OCI-LY7 (cell line): ENCODE results near the gene VTI1A. TPM values are rescaled to one million over a fixed set of nuclear protein-coding genes. Genes with fewer than 3 reads are reported as not detected.

Source experiments
- BruUV-seq: library from RNA; stranded (reverse); fragments of 400-500 nt; replicated peaks from 2 replicates; lab custom pipeline; 2021; lab: Mats Ljungman, UMichigan
- CTCF ChIA-PET: fragments of 300-600 bp; sonication (Branson Sonifier 250); formaldehyde crosslinking; loops from one replicate; lab custom pipeline; 2022; ENCODE audit warnings: antibody characterized with exemption; ENCODE audit not compliant: unreplicated experiment; lab: Charles Lee
- POLR2A ChIA-PET: fragments of 300-600 bp; sonication (Branson Sonifier 250); formaldehyde crosslinking; loops from one replicate; lab custom pipeline; 2022; ENCODE audit warnings: antibody characterized with exemption; lab: Charles Lee
- DNase-seq: peaks from one replicate; pipeline ENCODE4 v3.0.0-alpha.2; 2015; ENCODE audit warnings: low spot score
- H2AFZ ChIP-seq: fragments of 200-600 bp; sonication (generic), shearing (Covaris generic); 2 replicates; pipeline ENCODE4 v1.6.1; 2014; ENCODE audit warnings: mild to moderate bottlenecking, antibody characterized with exemption, low read length, moderate library complexity
- H3K27ac ChIP-seq: fragments of 200-600 bp; sonication (generic); 2 replicates; pipeline ENCODE4 v1.5.1; 2014; ENCODE audit warnings: mixed run types, low read depth, mild to moderate bottlenecking, moderate library complexity, low read length, inconsistent platforms; ENCODE audit not compliant: poor library complexity, severe bottlenecking
- H3K36me3 ChIP-seq: fragments of 200-600 bp; sonication (generic); 2 replicates; pipeline ENCODE4 v1.6.1; 2014; ENCODE audit warnings: mild to moderate bottlenecking, antibody characterized with exemption, low read length, moderate library complexity, mixed read lengths; ENCODE audit not compliant: insufficient read depth
- H3K4me1 ChIP-seq: fragments of 200-600 bp; sonication (generic); 2 replicates; pipeline ENCODE4 v1.5.1; 2014; ENCODE audit warnings: mild to moderate bottlenecking, low read length; ENCODE audit not compliant: insufficient read depth, poor library complexity, severe bottlenecking
- H3K4me2 ChIP-seq: fragments of 200-600 bp; sonication (generic); 2 replicates; pipeline ENCODE4 v1.6.1; 2014; ENCODE audit warnings: mild to moderate bottlenecking, low read length
- H3K4me3 ChIP-seq: fragments of 200-600 bp; sonication (generic); 2 replicates; pipeline ENCODE4 v1.5.1; 2014; ENCODE audit warnings: mild to moderate bottlenecking, low read depth, low read length; ENCODE audit not compliant: poor library complexity, severe bottlenecking
- H3K79me2 ChIP-seq: fragments of 200-600 bp; sonication (generic); 2 replicates; pipeline ENCODE4 v1.6.1; 2016; ENCODE audit warnings: low read depth, mild to moderate bottlenecking, low read length, moderate library complexity, mixed read lengths; ENCODE audit not compliant: insufficient read depth
- H3K9me2 ChIP-seq: fragments of 200-600 bp; sonication (generic); 2 replicates; pipeline ENCODE4 v1.6.1; 2016; ENCODE audit warnings: mild to moderate bottlenecking, low read length, mixed read lengths; ENCODE audit not compliant: insufficient read depth
- H3K9me3 ChIP-seq: fragments of 200-600 bp; sonication (generic); 2 replicates; pipeline ENCODE4 v1.6.1; 2014; ENCODE audit warnings: mild to moderate bottlenecking, mixed run types, low read length, mixed read lengths
- H4K20me1 ChIP-seq: fragments of 200-600 bp; sonication (generic); 2 replicates; pipeline ENCODE4 v1.6.1; 2014; ENCODE audit warnings: mild to moderate bottlenecking, antibody characterized with exemption, low read length, moderate library complexity, mixed read lengths; ENCODE audit not compliant: insufficient read depth
- EZH2phosphoT487 ChIP-seq: fragments of 200-600 bp; sonication (generic); IDR thresholded peaks from 2 replicates; pipeline ENCODE4 v1.6.1; 2018; ENCODE audit warnings: low read depth, borderline replicate concordance, mild to moderate bottlenecking, mixed run types, antibody characterized with exemption, low read length, moderate library complexity, mixed read lengths
- intact Hi-C: fragments of 100-400 bp; cut with micrococcal nuclease; formaldehyde crosslinking; loops from one replicate; pipeline ENCODE4 v1.10.0; 2022; ENCODE audit not compliant: unreplicated experiment
- total RNA-seq, 2 experiments: library from RNA; depleted of rRNA in 1 of 2; stranded (reverse); fragments of >200 nt in 1 of 2; shearing (Covaris generic) in 1 of 2; gene quantifications; 2 replicates each; pipeline ENCODE4 v1.2.3, GENCODE V29; 2014 to 2022
- TF ChIP-seq, protein P1 (sequence below): fragments of 200-600 bp; sonication (generic); conservative IDR thresholded peaks from 2 replicates; pipeline ENCODE4 v1.5.1; 2014; ENCODE audit warnings: mild to moderate bottlenecking, antibody characterized with exemption, low read length, moderate library complexity, mixed read lengths

Gene VTI1A
- total RNA-seq, 2 experiments from 2014 or later: 39.4 to 45.2 TPM

DNA sequence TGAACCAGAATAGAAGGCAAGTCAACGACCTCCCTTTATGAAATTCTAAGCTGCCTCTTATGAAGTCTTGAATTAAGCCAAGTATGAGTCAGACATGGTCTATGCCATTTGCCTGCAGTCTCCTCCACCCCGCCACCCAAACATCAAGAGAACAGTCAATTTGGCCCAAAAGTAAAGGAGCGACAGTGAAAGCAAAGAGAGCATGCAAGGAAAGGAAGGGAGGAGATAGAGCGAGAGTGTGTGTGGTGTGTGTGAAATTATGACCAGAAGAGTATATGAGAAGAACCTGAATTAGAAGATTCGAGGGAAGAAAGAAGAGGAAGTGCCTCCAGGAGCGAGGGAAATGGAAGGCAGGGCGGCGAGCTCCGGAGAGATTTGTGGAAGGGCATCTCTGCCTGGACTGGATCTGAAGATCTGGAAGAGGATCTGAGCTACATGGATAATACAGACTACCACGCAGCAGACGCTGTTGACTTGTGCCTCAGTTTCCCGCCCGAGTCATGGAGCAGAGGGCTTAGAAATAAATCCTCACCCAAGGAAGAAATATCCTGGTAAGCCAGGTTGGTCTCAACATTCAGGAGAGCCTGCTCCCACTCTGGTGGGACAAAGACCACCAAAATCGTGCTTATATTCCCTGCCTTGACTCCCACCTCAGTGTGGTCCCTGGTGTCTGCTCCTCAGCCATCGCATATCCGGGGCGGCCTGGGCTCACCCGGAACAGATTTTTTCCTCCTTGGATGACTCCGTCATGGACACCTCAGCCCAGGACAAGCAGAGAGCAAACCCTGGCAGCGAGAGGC, 760 bp upstream of the VTI1A start:
- no peaks in the 10 kb centered on the region for H3K9me3 ChIP-seq
- H3K79me2 ChIP-seq: peaks cover 68% of the 10 kb centered on the region
- intact Hi-C loops: loop anchor here (2.0 to 5.0 kb wide), 2 partner anchors 69 to 264 kb away; partner anchors contain the start of gene GPAM
- BruUV-seq: no TSS peak
- CTCF ChIA-PET: interaction anchor here (1.1 kb wide), 1 partner anchor 71 kb away, joined by 3 read pairs; no protein-coding TSS in a partner anchor
- peak; percentile 8 for DNase-seq
- peak overlapping the region; percentile 100 for H3K4me3 ChIP-seq
- H4K20me1 ChIP-seq: peaks cover 21% of the 10 kb centered on the region; the same call in 1 of the 2 replicates
- POLR2A ChIA-PET: interaction anchor here (0.7 to 1.6 kb wide), 6 partner anchors 11 to 133 kb away, joined by 3 to 5 read pairs (median 4); no protein-coding TSS in a partner anchor
- H3K4me2 ChIP-seq: peak overlapping the region; percentile 84
- no peaks in the 10 kb centered on the region for H3K9me2 ChIP-seq
- H3K27ac ChIP-seq: peak overlapping the region; percentile 59
- peaks cover 65% of the 10 kb centered on the region for H3K36me3 ChIP-seq
- H2AFZ ChIP-seq: peak overlapping the region; percentile 96
- H3K4me1 ChIP-seq: peaks cover 30% of the 10 kb centered on the region
- TF ChIP-seq, protein P1, sequence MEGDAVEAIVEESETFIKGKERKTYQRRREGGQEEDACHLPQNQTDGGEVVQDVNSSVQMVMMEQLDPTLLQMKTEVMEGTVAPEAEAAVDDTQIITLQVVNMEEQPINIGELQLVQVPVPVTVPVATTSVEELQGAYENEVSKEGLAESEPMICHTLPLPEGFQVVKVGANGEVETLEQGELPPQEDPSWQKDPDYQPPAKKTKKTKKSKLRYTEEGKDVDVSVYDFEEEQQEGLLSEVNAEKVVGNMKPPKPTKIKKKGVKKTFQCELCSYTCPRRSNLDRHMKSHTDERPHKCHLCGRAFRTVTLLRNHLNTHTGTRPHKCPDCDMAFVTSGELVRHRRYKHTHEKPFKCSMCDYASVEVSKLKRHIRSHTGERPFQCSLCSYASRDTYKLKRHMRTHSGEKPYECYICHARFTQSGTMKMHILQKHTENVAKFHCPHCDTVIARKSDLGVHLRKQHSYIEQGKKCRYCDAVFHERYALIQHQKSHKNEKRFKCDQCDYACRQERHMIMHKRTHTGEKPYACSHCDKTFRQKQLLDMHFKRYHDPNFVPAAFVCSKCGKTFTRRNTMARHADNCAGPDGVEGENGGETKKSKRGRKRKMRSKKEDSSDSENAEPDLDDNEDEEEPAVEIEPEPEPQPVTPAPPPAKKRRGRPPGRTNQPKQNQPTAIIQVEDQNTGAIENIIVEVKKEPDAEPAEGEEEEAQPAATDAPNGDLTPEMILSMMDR: no peak
- no peak for TF ChIP-seq EZH2phosphoT487

DNA sequence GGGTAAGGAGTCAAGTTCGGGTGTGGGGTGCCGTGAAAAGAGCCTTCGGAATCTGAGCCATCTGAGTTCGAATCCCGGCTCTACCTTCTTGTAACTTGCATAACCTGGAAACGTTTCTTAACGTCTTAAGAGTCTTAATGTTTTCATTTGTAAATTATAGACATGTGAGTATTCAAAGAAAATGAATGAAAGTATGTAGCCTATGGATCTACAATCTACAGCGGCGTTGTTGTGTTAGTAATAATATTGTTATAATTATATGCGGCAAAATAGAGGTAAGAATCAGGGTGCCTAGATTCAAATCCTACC, 559 bp downstream of the VTI1A start:
- Histone ChIP-seq H3K36me3 (peaks cover 58% of the 10 kb centered on the region), H3K4me3 (peak overlapping the region; percentile 100), H3K4me2 (peak overlapping the region; percentile 84), H2AFZ (peak overlapping the region; percentile 96), H3K4me1 (peaks cover 28% of the 10 kb centered on the region), H3K9me3 (no peaks in the 10 kb centered on the region), H3K27ac (peak overlapping the region; percentile 59), H4K20me1 (peaks cover 21% of the 10 kb centered on the region; the same call in 1 of the 2 replicates), H3K79me2 (peaks cover 74% of the 10 kb centered on the region), H3K9me2 (no peaks in the 10 kb centered on the region)
- intact Hi-C loops: loop anchor here (2.0 to 5.0 kb wide), 2 partner anchors 71 to 265 kb away; partner anchors contain the start of gene GPAM
- no peak for DNase-seq
- TF ChIP-seq, protein P1: no peak
- TF ChIP-seq EZH2phosphoT487: no peak
- CTCF ChIA-PET: no interaction called here
- POLR2A ChIA-PET: interaction anchor here (0.6 to 1.6 kb wide), 3 partner anchors 25 to 259 kb away, joined by 3 to 5 read pairs (median 4); no protein-coding TSS in a partner anchor
- BruUV-seq: TSS peak; percentile 78
